SKM-1 treated with dmso at 0.1 percent for 144 hours (cell line): ENCODE data around the gene ALG5.

Source experiments
- DNase-seq: peaks from one replicate; lab custom pipeline; 2025; ENCODE audit not compliant: unreplicated experiment; lab: John Stamatoyannopoulos, UW

ALG5 gene, protein sequence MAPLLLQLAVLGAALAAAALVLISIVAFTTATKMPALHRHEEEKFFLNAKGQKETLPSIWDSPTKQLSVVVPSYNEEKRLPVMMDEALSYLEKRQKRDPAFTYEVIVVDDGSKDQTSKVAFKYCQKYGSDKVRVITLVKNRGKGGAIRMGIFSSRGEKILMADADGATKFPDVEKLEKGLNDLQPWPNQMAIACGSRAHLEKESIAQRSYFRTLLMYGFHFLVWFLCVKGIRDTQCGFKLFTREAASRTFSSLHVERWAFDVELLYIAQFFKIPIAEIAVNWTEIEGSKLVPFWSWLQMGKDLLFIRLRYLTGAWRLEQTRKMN

DNA sequence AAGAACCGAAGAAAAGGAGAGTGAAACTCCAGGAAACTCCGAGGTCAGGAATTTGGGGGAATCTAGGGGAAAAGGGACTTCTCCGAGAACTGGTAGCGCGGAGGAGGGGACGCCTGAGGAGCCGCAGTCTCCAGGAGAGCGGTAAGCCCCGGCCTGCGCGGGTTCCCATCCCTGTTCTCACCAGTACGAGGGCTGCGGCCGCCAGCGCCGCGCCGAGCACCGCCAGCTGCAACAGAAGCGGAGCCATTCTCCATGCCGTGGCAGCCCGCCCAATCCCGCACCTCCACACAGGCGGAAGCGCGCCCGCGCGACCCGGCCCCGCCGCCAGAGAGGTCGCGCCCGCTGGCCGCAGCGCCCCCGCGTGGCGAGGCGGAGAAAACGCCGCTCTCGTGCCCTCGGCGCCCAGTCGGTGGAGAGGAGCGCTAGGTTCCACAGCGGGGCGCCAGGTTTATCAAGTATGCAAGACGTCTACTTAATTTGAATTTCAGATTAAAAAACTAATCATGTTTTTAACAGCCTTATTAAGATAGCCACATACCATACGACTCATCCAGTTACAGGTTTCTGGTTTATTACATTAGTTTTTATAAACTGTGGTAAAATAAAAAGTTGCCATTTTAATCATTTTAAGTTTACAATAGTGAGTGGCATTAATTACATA is at the start of gene ALG5:
TSS of gene ALG5 (minus strand) at position 287 of the 661 bp plus-strand sequence. CDS start at position 247, 40 bp downstream.
- DNase-seq = peak; percentile 84

DNA sequence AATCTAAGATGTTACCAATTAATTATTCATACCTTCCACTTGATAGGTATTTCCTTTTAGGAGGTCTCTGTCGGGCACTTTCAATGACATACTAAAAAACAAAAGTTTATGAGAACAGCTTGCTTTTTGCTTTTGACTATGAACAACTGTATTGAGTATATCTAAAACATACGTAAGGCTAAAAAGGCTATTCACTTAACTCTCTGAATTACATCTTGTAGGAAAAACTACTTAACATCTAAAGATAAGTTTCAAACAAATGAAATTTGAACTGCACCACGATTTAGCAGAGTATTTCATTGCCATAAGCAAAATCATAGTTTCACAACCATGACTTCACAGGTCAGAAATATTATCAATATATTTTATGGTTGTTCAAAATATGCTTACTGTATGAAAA is 48.7 kb upstream of the ALG5 start:
- DNase-seq = no peak

DNA sequence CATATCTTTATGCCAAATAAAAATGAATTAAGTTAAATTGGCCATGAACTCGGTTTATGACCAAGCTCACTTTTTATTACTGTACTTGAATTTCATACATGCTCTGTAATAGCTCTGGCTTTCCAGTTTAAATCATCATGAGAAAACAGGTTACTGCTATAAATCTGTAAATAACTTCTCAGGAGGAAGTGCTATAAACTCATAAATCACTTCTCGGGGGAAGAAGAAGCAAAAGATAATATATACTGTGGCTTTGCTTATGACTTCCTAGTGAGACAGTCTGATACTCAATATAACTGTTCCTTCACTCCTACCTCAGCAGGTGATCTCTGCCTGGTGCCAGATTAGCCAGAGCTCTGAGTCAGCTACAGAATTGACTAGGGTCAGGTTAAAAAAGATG is 47.9 kb upstream of the ALG5 start:
- no peak for DNase-seq

DNA sequence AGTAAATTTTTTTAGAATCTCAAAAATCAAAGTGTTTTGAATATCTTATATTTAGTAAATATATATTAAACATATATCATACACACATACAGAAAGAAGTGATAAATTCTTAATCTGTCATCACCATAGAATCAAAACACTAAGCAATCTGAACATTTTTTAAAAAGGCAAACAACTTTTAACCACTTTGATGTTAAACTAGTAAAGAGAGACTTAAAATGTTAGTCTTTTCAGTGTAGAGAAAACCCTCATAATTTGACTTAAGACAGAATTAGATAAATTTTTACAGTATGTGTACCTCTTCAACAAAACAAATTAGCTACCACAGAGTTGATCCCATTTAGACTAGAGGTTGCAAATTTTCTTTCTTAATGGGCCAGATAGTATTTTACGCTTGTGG is 46.9 kb upstream of the ALG5 start:
- no peak for DNase-seq

DNA sequence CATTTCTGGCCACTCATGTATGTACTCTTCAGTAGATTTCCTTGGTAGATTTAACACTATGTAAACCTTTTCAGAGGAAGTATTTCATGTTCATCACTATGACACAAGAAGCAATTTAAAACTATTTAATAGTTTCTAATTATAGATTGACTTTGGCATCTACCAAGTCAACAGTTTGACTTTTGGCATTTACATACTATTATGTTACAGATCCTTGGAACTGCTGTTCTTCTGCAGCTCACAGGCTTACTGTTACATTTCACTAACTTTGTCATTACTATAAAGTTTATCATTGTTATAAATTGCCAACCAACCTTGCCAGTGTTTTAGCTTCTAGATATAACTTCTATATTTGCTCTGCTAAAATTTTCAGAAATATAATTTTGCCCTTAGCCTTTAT is 41.6 kb upstream of the ALG5 start:
- DNase-seq = no peak

DNA sequence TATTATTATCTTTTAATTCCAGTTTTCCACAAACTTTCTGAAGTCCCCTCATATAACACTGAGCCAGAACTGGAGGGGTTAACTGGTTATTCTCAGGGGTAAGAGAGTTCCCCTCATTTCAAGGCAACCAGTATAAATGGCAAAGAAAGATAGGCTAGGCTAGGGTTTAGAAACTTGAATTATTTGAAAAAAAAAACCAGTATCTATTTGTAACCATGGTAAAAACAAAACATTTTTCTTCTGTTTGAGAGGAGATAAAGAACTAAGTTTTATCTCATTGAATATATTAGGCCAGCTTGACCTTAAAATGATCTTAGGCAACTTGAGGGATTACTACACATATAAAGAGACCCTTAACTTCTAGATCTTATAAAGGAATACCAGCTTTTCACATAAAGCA is 40.8 kb upstream of the ALG5 start:
- no peak for DNase-seq

DNA sequence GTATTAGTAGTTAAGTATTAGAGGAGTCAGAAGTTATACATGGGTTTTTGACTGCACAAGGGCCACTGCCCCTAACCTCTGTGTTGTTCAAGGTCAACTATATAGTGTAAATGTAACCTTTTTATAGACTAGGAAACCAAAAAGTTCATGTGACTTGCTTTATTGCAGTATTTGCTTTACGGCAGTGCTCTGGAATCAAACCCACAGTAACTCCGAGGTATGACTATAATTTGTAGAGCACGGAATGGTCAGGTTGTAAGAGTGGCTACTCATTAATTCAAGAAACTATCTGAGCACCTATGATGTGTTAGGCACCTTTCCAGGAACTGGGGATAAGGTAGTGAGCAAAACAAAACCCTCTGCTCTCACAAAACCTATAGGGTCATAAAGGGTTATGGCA is 38.1 kb upstream of the ALG5 start:
- DNase-seq = no peak

DNA sequence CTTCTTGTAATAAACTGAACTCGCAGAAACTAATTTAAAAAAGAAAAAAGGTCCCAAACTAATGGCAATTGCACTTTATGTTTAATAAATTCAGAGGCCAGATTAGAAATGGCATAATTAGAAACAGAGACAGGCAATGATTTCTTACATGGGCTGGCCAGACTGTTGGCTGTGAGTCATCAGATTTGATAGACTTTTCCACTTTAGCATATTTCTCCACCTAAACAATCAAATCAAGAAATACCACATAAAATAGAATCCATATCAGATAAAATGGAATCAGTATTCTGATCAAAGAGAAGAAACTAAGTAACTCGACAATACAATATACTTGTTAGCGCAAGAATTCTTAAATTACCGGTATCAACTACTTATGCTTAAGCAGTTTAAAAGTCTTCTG is 30.5 kb upstream of the ALG5 start:
- no peak for DNase-seq

DNA sequence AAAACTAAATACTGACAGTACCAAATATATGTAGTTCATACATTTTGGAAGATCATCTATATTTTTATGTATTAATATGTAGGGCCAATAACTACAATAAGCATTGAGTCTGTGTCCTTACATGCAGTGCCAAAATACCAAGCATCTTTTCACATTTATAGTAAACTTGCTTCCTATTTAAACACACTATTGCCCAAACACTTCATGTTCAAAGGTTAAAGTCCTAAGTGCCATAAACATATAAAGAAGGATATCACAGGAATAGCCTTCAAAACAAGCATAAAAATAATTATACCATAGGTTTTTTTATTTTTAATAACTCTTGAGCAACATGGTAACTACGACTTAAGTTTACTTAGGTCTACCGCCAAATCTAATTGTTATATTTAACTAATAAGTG is 28.5 kb upstream of the ALG5 start:
- DNase-seq = no peak

DNA sequence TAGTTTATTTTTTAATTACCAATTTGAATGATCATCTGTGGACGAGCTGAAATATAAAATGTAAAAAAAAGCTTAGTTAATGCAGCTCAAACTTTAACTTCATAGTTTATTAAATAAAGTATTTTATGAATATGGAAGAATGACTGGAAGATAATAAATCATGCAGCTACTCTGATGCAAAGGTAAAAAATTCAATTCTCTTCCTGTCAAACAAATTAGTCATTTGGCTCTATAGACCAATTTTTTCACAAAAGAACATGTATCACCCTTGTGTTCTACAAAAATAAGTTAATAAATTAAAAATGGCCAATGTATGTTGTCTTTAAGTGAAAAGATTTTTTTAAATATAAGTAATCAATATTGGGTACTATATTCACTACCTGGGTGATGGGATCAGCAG is 27.6 kb upstream of the ALG5 start:
- no peak for DNase-seq

DNA sequence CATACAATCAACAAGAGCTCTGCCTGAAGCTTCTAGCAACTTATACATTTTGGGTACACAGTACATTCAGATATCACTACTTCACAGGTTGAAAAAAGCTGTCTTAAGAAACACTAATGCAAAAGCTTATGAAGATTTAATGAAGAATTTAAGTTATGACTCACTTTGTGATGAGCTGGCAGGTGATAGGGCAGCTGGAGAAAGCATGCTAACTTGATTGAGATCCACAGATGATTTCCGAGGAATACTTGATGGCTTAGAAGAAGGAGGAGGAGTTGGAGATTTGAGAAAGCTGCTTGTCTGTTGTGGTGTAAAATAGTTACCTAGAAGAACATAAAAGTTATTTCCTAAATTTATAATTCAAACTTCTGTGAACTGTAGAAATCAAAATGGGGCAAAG is 24.7 kb upstream of the ALG5 start:
- no peak for DNase-seq

DNA sequence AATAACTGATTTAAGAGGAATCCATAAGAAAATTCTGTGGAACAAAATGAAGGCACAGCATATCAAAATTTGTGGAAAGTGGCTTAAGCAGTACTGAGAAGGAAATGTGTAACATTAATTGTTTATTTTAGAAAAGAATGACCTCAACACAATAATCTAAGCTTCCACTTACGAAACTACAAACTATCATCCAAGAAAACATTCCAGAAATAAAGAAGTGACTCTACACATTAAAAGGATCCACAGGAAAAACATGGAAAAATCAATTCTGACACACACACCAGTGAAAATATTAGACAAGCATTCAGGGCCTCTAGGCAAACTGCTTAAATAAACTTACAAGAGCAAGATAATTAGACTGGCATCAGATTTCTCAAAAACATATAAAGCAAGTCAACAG is 15.5 kb upstream of the ALG5 start:
- no peak for DNase-seq

DNA sequence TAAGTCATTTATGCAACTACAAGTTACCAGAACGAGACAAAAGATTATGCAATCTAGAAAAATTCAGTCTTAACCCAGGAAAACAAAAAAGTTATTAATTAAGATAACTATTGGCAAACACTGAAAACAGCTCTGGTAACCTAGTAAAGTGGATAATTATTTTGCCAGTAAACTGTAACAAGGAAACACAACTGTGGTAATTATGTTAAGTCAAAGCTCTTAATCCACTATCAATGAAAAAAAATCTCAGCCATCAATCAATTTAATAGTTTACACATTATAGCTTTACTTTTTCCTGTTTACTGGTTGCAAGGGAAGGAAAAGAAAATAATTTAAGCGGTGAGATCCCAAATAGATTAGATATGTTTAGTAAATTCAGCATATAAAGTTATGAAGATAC is 12.6 kb upstream of the ALG5 start:
- no peak for DNase-seq

DNA sequence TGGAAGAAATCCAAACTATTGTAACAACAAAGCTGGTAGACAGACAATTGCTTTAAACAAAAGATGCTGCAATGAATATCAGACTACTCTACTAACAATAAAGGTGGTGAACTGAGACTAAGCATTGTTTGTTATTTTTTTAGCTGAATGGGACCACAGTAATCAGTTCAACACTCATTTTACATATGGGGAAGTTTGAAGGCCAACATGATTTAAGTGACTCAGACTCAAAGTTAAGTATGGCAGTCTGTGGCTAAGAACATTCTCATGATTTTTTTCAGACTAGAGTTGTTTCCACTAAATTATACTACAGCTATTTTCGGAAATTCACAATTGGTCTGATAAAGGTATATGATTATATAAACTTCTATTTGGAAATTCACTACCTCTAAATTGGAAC is 11.9 kb upstream of the ALG5 start:
- DNase-seq = no peak

DNA sequence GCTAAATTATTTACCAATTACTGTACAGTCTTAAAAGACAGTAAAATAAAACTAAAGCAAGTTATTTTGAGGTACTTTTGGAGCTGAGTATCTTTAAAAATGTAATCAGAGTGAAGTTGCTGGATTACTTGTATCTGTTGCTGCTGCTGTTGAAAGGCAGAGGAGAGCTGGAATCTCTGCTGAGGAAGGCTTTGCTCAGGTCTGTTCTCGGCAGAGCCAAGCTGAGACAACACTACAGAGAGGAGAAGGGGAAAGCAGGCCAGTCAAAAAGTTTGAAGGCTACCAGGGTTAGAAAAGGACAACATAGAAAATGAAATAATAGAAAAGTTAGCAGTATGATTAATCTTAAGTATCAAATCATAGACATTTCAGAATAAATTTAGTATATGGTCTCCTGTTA is 11.3 kb upstream of the ALG5 start:
- no peak for DNase-seq

DNA sequence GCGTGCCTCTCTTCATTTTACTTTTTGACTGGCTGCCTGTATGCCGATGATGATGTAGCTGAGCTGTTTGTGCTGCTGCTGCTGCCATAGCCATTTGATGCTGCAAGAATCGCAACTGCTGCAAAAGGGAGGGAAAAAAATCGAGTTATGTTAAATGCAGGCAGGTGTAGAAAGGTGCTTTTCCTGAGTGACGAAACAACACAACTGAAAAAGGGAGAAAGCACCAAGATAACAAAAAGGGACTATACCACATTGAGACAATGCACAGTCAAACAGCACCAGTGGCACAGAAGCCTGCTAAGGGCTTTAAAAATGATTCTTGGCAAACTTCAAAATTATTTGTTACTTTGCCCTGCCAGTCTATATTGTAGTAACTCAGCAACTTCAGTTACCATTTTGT is 10.6 kb upstream of the ALG5 start:
- DNase-seq = no peak

DNA sequence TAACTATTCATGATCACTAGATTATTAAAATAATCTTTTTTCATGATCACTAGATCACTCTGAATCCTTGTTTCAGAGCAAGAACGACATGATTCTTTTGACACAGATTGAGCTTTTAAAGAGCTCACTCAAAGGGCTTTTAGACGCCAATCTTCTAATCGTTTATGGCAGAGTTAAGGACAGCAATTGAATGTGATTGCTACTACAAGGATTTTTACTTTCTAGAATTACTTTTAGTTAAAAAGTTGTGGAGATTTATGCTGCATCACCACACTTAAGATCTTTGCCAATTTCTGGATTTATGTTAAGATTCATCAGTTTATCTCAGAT is 2.7 kb upstream of the ALG5 start:
- DNase-seq = no peak

DNA sequence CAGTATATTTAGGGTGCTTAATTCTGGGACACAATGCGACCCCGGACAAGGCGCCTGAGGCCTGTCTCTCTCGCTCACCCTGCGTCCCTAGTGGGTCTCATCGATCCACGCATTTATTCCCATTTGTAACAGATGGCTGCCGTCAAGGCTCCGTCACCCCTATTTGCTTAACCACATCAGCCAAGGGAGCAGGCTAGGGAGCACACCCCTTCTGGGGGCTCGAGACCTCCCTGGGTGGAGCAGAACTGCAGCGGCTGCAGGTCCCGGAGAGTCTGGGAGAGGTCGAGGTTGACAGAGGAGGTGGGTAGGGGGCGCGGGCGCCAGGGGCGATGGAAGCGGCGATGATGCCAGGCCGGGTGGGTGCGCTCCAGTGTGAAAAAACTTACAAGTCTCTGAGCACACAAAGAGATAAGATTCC is 507 bp downstream of the ALG5 start:
- DNase-seq = no peak

DNA sequence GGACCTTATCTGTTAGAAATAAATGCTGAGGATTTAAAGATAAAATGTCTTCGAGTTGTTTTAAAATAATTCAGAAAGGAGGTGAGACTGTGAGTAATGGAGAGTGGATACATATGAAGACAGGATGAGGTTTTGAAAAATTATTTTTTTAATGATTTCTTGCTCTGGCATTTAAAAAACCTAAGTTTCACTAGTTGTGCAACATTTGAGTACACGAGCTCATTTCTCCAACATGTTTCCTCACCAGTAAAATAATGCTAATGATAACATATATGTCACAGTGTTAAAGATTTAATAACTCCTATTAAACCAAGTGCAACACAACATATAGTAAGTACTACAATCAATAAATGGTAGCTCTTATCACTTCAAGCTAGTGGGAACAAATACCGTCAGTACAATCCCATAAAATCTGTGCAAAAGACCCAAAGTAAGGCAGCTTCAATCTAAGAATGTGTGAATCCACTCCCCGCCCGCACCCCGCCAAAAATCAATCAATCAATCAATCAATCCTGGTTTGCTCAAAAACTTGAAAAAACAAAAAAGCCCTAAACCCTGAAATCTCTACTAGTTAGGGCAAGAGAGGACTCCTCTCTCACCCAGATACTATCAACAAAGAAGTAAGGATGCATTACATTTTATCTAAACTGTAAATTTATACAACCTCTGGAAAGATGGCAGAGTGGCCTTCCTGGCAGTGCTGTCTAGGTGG is 1.3 kb downstream of the ALG5 start:
- no peak for DNase-seq

DNA sequence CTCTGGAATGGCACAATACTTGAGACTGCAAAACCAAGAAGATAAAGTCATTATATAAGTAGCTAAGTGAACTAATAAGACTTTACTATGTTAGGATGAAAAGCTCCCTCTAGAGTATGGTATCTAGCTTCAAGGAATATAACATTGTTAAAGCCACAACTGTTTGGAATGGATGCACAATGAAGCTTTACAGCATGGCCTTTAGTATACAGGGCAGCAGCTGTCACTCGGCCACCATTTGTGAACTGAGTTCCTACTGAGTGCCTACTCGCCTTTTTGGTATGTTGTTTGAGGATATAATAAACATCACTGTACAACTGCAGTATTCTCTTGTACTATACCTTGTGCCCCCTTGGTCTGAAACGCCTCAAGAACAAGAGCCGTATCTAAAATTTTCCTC is 6.8 kb downstream of the ALG5 start:
- DNase-seq = no peak

DNA sequence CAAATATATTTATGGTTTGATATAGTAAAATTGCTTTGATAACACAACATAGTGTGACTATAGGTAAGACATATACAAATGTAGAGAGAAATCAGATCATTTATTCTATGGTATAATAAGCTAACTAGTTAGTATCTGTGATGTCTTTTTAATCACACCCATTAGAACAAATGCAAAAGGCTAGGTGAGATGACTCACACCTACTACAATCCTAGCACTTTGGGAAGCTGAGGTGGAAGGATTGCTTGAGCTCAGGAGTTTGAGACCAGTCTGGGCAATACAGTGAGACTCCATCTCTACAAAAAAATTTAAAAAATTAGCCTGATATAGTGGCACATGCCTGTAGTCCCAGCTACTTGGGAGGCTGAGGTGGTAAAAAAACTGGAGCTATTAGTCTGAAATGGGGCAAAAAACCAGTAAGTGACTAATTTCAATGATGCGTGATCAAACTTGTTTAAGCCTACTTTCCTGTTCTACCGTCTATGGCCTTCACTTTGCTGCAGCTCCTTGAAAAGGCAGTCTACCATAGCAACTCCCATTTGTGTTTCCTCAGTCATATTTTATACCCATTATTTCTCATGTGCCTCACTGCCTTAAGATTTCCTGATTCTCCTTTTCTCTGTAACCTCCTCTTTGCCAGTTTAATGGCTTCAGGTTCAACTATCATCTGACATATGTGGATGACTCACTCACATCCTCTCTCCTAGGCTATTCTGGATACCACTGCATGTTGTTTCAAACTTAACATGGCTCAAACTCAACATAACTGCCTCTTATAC is 12.5 kb downstream of the ALG5 start:
- DNase-seq = no peak
